Activated CD4-positive, alpha-beta T cell treated with anti-CD3 and anti-CD28 coated beads, Interleukin-2, amount 50 U/mL, for 16 hours (primary cell): ENCODE results near the gene PRDM1.

Experiments used
- DNase-seq: peaks from one replicate; pipeline ENCODE4 v3.0.0-alpha.2; 2020

Gene PRDM1

DNA sequence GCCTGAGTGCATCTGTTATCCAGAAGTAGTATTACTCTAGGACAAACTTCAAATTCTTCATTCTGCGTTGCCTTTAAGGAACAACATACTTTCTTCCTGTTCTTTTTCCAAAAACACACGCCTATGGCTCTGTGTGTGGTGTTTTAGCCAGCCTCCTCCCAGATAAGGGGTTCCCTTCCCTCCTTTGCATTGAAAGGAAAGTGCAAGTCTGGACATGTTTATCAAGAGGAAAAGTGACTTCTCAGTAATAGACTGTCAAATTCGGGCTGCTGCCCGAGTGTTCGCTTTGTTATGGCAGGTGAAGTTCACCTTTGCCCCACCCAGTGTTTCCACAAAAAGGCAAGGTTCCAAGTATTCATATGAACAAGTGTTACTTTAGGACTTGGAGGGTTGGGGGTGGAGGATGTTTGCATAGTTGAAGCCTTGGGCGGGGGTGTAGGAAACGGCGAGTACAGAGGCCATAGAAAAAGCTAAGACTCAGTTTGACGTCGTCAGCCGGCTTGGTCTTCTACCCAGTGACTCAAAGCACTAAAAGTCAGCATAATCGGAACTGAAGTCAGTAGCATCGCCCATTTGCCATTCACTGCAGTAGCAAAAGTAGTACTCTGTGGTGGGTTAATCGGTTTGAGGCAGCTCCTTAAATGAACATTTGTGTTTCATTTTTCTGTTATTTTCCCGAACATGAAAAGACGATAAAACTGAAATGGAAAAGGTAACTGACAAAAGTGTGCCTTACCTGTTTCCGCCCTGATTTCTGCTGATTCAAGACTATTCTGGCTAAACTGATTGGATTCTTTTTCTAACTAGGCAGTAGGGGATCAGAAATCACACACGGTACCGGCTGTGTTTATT lies 12.5 kb downstream of the PRDM1 start:
- DNase-seq = peak; percentile 95

- no peak for DNase-seq
Measured at GRCh38 chr6:106099235-106099537, 13.1 kb downstream of the PRDM1 start.

DNA sequence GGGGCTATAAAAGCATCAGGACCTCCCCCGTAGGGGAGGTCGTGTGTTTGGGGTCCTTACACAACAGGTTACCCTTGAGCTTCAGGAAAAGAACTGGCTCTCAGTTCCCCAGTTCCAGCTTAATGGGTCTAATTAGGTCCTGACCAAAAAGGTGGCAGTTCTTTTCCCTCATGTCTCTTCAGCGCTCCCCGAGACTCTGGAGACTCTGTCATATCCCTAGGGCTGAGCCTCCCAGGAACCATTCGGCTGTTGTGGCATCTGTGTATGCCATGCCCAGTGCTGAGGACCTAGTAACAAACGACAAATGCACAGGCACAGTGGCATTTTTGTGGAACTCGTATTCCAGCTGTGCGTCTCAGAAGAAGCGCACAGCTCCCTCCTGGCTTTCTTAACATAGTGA lies 14.6 kb downstream of the PRDM1 start:
- DNase-seq = no peak

DNA sequence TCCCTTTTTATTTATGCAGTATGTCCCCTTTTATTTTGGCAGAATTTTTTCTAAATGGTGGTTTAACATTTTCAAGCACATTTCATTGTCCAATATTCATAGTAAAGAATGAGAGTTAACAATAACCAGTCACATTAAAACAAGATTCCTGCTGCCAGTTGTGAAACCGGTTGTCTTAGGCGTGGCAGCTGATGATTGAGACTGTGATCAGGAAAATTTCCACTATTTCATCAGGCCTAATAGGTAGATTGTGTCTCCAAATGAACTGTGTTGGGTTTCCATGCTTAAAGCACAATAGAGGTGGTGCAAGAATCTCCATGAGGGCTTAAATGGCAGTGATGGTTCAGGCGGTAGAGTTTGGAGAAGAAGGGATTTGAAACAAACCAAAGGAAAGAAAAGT lies 15.3 kb downstream of the PRDM1 start:
- DNase-seq = no peak

DNA sequence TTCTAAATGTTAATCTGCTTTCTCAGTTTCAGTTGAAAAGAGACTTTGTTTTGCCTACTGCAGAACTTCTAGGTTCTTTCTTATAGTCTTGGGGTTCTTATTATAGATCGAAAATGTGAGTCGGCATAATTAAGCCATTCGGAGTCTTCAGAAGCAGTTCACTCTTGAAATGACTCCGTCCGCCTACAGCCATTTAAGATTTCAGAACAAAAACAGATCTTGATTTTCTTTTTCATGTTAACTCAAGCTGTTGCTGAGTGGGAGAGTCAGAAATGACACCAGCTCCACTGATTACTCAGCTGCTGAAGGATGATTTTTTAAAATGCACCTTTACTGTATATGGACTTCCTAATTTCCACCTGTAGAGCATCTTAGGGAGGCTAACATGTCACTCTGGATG lies 15.9 kb downstream of the PRDM1 start:
- DNase-seq = peak; percentile 93

DNA sequence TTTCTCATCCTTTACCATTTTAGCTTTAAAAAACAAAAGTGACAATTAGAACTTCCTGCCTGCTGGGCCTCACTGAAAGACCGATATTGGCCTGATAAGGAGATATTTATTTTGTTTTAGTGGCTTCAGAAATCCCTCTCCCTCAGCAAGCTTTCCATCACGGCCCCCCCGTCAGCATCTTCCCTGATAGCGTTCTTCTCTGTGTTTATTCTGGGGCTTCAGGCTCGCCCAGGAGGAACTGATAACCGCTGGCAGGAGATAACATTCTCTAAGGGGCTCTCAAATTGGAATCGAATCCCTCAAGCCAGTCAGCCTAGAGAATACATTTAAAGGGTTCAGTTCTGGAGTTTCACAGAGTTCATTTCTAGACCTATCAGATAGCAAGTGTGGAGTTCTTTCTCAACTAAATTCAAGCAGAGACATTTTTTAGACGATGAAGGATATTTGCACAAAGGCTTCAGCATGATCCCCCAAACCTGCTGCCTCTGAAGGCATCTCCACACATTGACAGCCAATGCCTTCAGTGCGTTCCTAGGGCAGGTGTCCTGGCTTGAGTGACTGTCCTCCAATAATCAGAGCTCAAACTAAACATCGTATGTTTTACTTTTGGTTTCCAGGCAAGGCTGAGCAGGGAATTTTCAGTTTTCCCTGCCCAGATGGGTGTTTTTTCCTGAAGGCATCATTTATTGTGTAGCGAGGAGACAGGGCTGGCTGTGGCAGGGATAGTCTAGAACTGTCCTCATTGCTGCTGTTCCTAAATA lies 17.0 kb downstream of the PRDM1 start:
- no peak for DNase-seq

DNA sequence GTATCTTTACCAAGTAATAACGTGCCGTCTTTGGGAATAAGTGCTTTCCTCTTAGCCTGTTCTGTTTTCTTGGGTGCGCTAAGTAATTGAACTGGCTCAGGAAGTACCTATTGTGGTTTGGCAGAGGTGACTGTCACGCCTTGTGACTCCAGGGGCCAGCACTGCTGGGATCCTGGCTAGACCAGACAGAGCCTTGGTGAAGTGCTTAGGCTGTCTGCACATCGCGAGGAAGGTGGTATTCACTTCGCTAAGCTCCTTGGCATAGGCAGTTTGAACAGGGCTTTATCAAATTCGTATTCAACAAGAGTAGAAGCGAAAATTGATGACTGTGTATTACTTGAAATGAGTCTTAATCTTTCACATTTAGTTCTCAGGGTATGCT lies 17.6 kb downstream of the PRDM1 start:
- DNase-seq = peak; percentile 78

GRCh38 chr6:106104476-106104875 lies 18.3 kb downstream of the PRDM1 start:
- DNase-seq = no peak

- DNase-seq = no peak
Measured at GRCh38 chr6:106104941-106105340, 18.8 kb downstream of the PRDM1 start.

- DNase-seq = no peak
Measured at GRCh38 chr6:106105493-106105892, 19.4 kb downstream of the PRDM1 start.

DNA sequence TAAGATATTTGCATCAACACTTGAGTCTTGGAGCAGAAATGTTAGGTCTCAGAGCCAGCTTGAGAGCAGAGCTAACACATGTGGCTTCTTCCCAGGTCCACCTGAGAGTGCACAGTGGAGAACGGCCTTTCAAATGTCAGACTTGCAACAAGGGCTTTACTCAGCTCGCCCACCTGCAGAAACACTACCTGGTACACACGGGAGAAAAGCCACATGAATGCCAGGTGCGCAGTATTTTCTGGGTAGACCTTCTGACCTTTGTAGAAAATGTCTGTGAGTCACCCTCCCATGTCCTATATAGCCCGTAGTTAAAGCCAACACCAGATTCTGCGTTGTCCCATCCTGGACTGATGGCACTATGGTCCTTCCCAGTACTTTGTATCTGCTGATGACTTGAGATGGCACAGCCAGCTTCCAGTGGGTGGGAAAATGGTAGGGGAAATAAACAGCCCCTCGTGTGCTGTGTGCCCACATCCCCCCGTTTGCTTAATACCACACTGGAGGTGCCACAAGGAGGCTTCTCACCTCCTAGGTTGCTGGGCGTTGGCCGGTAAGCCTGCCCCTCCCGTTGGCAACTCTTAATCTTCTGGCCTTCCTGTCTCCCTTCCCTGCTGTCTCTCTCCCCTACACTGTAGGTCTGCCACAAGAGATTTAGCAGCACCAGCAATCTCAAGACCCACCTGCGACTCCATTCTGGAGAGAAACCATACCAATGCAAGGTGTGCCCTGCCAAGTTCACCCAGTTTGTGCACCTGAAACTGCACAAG lies 20.3 kb downstream of the PRDM1 start:
- no peak for DNase-seq

- no peak for DNase-seq
Measured at GRCh38 chr6:106107043-106107613, 21.0 kb downstream of the PRDM1 start.

DNA sequence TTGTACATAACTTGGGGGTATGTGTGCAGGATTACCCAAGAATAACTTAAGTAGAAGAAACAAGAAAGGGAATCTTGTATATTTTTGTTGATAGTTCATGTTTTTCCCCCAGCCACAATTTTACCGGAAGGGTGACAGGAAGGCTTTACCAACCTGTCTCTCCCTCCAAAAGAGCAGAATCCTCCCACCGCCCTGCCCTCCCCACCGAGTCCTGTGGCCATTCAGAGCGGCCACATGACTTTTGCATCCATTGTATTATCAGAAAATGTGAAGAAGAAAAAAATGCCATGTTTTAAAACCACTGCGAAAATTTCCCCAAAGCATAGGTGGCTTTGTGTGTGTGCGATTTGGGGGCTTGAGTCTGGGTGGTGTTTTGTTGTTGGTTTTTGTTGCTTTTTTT lies 22.0 kb downstream of the PRDM1 start:
- DNase-seq = no peak

- DNase-seq = no peak
Measured at GRCh38 chr6:106109029-106109428, 22.9 kb downstream of the PRDM1 start.

GRCh38 chr6:106110164-106110826 lies 24.2 kb downstream of the PRDM1 start:
- DNase-seq = no peak

DNA sequence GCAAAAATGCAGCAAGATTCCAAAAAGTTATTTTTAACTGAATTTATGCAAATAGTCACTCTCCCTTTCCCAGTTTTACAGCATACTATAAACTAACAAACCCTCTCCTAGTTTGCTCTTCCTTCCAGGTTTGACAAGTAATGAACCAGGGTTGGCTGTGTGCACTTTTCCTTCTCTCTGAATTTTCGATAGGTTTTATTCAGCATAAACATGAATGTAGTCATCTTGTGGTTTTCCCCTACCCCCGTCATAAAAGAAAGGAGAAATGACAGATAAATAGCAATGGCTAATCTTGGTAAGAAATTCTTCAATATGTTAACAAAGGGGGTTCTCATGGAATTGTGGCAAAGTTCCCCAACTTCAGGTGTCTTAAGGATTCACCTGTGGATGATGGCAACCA lies 26.3 kb downstream of the PRDM1 start:
- peak; percentile 64 for DNase-seq

DNA sequence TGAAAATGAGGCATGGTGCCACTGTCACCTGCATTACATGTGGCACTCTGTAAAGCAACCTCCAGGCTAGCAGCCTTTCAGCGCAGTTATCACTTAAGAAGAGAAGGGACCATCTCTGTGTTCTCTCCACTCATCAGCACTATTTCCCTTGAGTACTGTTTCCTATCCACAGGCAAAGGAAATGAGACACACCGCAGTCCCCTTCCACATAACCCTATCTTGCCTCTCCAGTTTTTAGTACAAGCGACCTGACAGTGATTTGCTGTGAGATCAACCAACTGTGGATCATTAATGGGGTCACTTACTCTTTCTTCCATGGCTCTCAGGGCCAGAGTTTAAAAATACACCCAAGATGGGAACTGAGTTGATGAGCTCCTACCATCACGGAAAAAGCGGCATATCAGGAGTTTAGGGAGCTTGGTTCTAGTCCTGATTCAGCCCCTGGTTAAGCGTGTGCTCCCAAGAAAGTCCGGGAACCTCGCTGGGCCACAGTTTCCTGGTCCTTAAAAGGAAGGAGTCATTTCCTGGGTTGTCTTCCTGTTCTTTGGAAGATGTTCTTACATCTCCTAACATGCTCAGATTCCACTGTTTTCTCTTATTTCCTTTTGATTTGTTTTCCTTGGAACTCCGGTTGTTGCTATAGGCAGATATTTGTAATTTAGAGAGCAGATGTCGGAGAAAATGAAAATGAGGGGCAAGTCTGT lies 27.3 kb downstream of the PRDM1 start:
- peak; percentile 54 for DNase-seq

GRCh38 chr6:106114492-106114891 lies 28.4 kb downstream of the PRDM1 start:
- peak; percentile 96 for DNase-seq

GRCh38 chr6:106115286-106115685 lies 29.1 kb downstream of the PRDM1 start:
- peak; percentile 51 for DNase-seq

DNA sequence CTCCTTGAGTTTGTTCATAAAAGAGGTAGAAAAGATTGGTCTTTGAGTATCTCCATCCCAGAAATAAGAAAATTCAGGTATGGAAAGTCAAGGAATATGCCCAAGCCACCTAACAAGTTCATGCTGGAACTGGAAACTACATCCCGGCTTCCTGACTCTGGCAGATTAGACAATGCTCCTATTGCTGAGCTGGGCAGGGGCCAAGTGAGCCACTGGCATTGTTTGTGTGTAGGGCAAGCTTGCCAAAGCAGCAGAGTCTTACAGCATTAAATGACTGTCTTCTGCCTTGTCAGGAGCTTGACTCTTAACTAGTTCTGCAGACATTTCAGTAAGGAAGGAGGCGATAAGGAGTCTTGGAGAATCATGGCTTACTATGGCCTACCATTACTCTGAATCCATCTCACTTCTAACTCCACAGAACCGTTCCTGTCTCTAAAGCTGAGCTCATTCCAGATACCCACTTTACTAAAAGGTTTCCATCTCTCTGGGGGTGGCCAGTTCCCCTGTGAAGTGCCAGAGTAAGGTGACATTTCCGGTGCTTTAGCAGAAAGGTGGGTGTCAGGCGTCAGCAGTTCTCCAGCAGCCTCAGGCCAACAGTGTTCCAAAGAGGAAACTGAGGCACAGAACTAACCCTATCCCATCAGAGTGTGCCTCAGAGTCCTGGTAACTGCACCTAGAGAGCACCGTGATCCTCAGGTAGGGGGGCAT lies 30.1 kb downstream of the PRDM1 start:
- no peak for DNase-seq

DNA sequence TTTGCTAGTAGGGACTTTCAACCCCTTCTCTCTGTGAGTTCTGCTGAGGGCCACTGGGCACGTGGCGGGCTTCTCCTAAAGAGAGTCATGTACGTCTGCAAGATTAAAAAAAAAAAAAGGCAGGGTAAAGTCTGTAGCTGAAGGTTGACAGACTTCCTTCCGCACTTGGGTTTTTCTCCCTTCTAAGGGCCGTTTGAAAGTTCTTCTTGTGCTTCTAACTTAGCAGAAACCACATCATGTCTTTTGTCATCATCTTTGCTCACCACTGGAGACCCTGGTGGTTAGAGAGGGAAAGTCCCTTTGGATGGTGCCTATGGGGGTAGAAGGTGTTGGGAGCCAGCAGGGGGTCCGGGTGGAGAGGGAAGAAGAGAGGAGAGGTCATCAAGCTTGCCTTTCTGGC lies 31.4 kb downstream of the PRDM1 start:
- peak; percentile 86 for DNase-seq
